ENCODE measurements around the gene UBE3D. TPM values are rescaled to one million over a fixed set of nuclear protein-coding genes. Genes with fewer than 3 reads are reported as not detected.

The UBE3D gene
- total RNA-seq, 1 experiment from 2014 or later: 11.0 TPM

DNA sequence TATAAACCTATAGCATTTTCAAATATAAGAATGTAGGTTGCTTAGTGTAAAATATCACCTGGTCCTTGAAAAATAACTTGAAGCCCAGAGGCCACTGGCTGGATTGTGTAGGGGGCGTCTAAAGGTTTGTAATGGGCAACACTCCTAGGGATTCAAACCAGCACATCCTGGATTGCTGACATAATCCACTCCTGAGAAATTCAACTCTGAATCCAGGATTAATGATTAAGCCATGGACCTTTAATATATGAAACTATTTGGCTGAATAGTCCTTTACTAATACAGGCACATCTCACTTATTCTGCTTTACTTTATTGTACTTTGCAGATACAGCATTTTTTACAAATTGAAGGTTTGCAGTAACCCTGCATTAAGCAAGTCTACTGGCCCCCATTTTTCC lies 160.8 kb downstream of the UBE3D start:
- BruUV-seq (replicated peaks): no TSS peak
- ChIA-PET POLR2A (no interaction called here), CTCF (no interaction called here)
- Histone ChIP-seq H3K4me3 (ENCODE audit: low read depth in 2 of 2, low read length in 2 of 2) (no peak overlapping the region), H3K27me3 (ENCODE audit: control insufficient read depth, insufficient read depth, low read length) (no peaks in the 10 kb centered on the region), H3K4me1 (ENCODE audit: control insufficient read depth, insufficient read depth, low read length) (no peaks in the 10 kb centered on the region; the same call in 1 of the 2 replicates), H3K27ac (ENCODE audit: low read length) (no peak overlapping the region), H3K36me3 (ENCODE audit: control insufficient read depth, insufficient read depth, low read length) (no peaks in the 10 kb centered on the region), H3K9me3 (ENCODE audit: control insufficient read depth, insufficient read depth, low read depth, low read length) (no peaks in the 10 kb centered on the region)
- TF ChIP-seq POLR2AphosphoS5 (IDR thresholded peaks at IDR 0.05; ENCODE audit: low read depth, low read length) (no peak), TCF7L2 (IDR thresholded peaks at IDR 0.05; ENCODE audit: low read depth, low read length) (no peak), REST (IDR thresholded peaks at IDR 0.05; ENCODE audit: insufficient read depth in 1 of 2, low read depth in 2 of 2, low read length in 1 of 2) (no peak), CTCF (IDR thresholded peaks at IDR 0.05) (no peak)
- no peak for DNase-seq (ENCODE audit: low read depth, low spot score)
- in situ Hi-C loops (cut with HindIII; ENCODE audit: low pct_unique_long_range_greater_than_20kb, low sequenced_read_pairs): no loop called here
- ATAC-seq: no peak
- intact Hi-C loops (cut with micrococcal nuclease; ENCODE audit: unreplicated experiment): no loop called here

GRCh38 chr6:82904257-82904656 lies 161.4 kb downstream of the UBE3D start:
- CTCF ChIA-PET: no interaction called here
- TF ChIP-seq CTCF (IDR thresholded peaks at IDR 0.05) (no peak), POLR2AphosphoS5 (IDR thresholded peaks at IDR 0.05; ENCODE audit: low read depth, low read length) (no peak), REST (IDR thresholded peaks at IDR 0.05; ENCODE audit: insufficient read depth in 1 of 2, low read depth in 2 of 2, low read length in 1 of 2) (no peak), SIN3A (IDR thresholded peaks at IDR 0.05; ENCODE audit: borderline replicate concordance, insufficient read depth, low read depth, low read length) (no peak), TCF7L2 (IDR thresholded peaks at IDR 0.05; ENCODE audit: low read depth, low read length) (no peak)
- Histone ChIP-seq H3K27me3 (ENCODE audit: control insufficient read depth, insufficient read depth, low read length) (no peaks in the 10 kb centered on the region), H3K36me3 (ENCODE audit: control insufficient read depth, insufficient read depth, low read length) (no peaks in the 10 kb centered on the region), H3K4me1 (ENCODE audit: control insufficient read depth, insufficient read depth, low read length) (no peaks in the 10 kb centered on the region; the same call in 1 of the 2 replicates), H3K27ac (ENCODE audit: low read length) (no peak overlapping the region), H3K4me3 (ENCODE audit: low read depth in 2 of 2, low read length in 2 of 2) (no peak overlapping the region), H3K9me3 (ENCODE audit: control insufficient read depth, insufficient read depth, low read depth, low read length) (no peaks in the 10 kb centered on the region)
- in situ Hi-C loops (cut with HindIII; ENCODE audit: low pct_unique_long_range_greater_than_20kb, low sequenced_read_pairs): no loop called here
- no TSS peak for BruUV-seq (replicated peaks)
- POLR2A ChIA-PET: no interaction called here
- DNase-seq (ENCODE audit: low read depth, low spot score) (no peak), ATAC-seq (no peak)
- intact Hi-C loops (cut with micrococcal nuclease; ENCODE audit: unreplicated experiment): no loop called here
